ENCODE results near the gene CIT. TPM values are rescaled to one million over a fixed set of nuclear protein-coding genes. Genes with fewer than 3 reads are reported as not detected.

Gene CIT
- total RNA-seq, 1 donor from 2014 or later = 53.5 TPM

GRCh38 chr12:119841433-119842210 is 35.5 kb downstream of the CIT start:
- H3K36me3 Mint-ChIP-seq (ENCODE audit: low read depth) = peaks cover 67% of the 10 kb centered on the region
- H3K27me3 Mint-ChIP-seq (ENCODE audit: low read depth) = no peaks in the 10 kb centered on the region
- H3K4me1 Mint-ChIP-seq (ENCODE audit: low read depth) = no peaks in the 10 kb centered on the region
- intact Hi-C loops (cut with micrococcal nuclease) = no loop called here
- DNase-seq (ENCODE audit: low spot score) = no peak
- H3K9me3 Mint-ChIP-seq = peaks cover 4% of the 10 kb centered on the region
- H3K4me3 Mint-ChIP-seq (ENCODE audit: low read depth) = no peak overlapping the region
- no peak overlapping the region for H3K27ac Mint-ChIP-seq

GRCh38 chr12:119840582-119840981 is 36.5 kb downstream of the CIT start:
- no peak overlapping the region for H3K27ac Mint-ChIP-seq
- peaks cover 57% of the 10 kb centered on the region for H3K36me3 Mint-ChIP-seq (ENCODE audit: low read depth)
- no peaks in the 10 kb centered on the region for H3K4me1 Mint-ChIP-seq (ENCODE audit: low read depth)
- no peaks in the 10 kb centered on the region for H3K27me3 Mint-ChIP-seq (ENCODE audit: low read depth)
- peaks cover 4% of the 10 kb centered on the region for H3K9me3 Mint-ChIP-seq
- intact Hi-C loops (cut with micrococcal nuclease) = no loop called here
- DNase-seq (ENCODE audit: low spot score) = no peak
- H3K4me3 Mint-ChIP-seq (ENCODE audit: low read depth) = no peak overlapping the region

- Mint-ChIP-seq H3K4me3 (ENCODE audit: low read depth) (no peak overlapping the region), H3K27ac (no peak overlapping the region), H3K36me3 (ENCODE audit: low read depth) (peaks cover 61% of the 10 kb centered on the region), H3K9me3 (peaks cover 4% of the 10 kb centered on the region), H3K27me3 (ENCODE audit: low read depth) (no peaks in the 10 kb centered on the region), H3K4me1 (ENCODE audit: low read depth) (no peaks in the 10 kb centered on the region)
- no peak for DNase-seq (ENCODE audit: low spot score)
- intact Hi-C loops (cut with micrococcal nuclease) = no loop called here
Observed at GRCh38 chr12:119840168-119840567, 37.0 kb downstream of the CIT start.

- Mint-ChIP-seq H3K4me3 (ENCODE audit: low read depth) (no peak overlapping the region), H3K9me3 (peaks cover 4% of the 10 kb centered on the region), H3K36me3 (ENCODE audit: low read depth) (peaks cover 57% of the 10 kb centered on the region), H3K4me1 (ENCODE audit: low read depth) (no peaks in the 10 kb centered on the region), H3K27me3 (ENCODE audit: low read depth) (no peaks in the 10 kb centered on the region), H3K27ac (no peak overlapping the region)
- DNase-seq (ENCODE audit: low spot score) = no peak
- intact Hi-C loops (cut with micrococcal nuclease) = no loop called here
Observed at GRCh38 chr12:119838826-119839600, 38.1 kb downstream of the CIT start.

GRCh38 chr12:119836781-119837180 is 40.3 kb downstream of the CIT start:
- peaks cover 2% of the 10 kb centered on the region for H3K9me3 Mint-ChIP-seq
- H3K27me3 Mint-ChIP-seq (ENCODE audit: low read depth) = no peaks in the 10 kb centered on the region
- DNase-seq (ENCODE audit: low spot score) = no peak
- H3K4me1 Mint-ChIP-seq (ENCODE audit: low read depth) = no peaks in the 10 kb centered on the region
- intact Hi-C loops (cut with micrococcal nuclease) = no loop called here
- H3K27ac Mint-ChIP-seq = no peak overlapping the region
- no peak overlapping the region for H3K4me3 Mint-ChIP-seq (ENCODE audit: low read depth)
- H3K36me3 Mint-ChIP-seq (ENCODE audit: low read depth) = peaks cover 54% of the 10 kb centered on the region

GRCh38 chr12:119835068-119835467 is 42.1 kb downstream of the CIT start:
- Mint-ChIP-seq H3K4me1 (ENCODE audit: low read depth) (peaks cover 1% of the 10 kb centered on the region), H3K9me3 (no peaks in the 10 kb centered on the region), H3K27ac (no peak overlapping the region), H3K4me3 (ENCODE audit: low read depth) (no peak overlapping the region), H3K27me3 (ENCODE audit: low read depth) (no peaks in the 10 kb centered on the region), H3K36me3 (ENCODE audit: low read depth) (peaks cover 42% of the 10 kb centered on the region)
- intact Hi-C loops (cut with micrococcal nuclease) = no loop called here
- DNase-seq (ENCODE audit: low spot score) = no peak

GRCh38 chr12:119829439-119829838 is 47.7 kb downstream of the CIT start:
- Mint-ChIP-seq H3K4me3 (ENCODE audit: low read depth) (no peak overlapping the region), H3K27ac (no peak overlapping the region), H3K9me3 (no peaks in the 10 kb centered on the region), H3K27me3 (ENCODE audit: low read depth) (no peaks in the 10 kb centered on the region), H3K36me3 (ENCODE audit: low read depth) (peaks cover 65% of the 10 kb centered on the region), H3K4me1 (ENCODE audit: low read depth) (peaks cover 14% of the 10 kb centered on the region)
- DNase-seq (ENCODE audit: low spot score) = no peak
- intact Hi-C loops (cut with micrococcal nuclease) = no loop called here

GRCh38 chr12:119828300-119828699 is 48.8 kb downstream of the CIT start:
- no peaks in the 10 kb centered on the region for H3K9me3 Mint-ChIP-seq
- H3K36me3 Mint-ChIP-seq (ENCODE audit: low read depth) = peaks cover 62% of the 10 kb centered on the region
- H3K27ac Mint-ChIP-seq = no peak overlapping the region
- no peak overlapping the region for H3K4me3 Mint-ChIP-seq (ENCODE audit: low read depth)
- intact Hi-C loops (cut with micrococcal nuclease) = no loop called here
- DNase-seq (ENCODE audit: low spot score) = no peak
- H3K27me3 Mint-ChIP-seq (ENCODE audit: low read depth) = no peaks in the 10 kb centered on the region
- H3K4me1 Mint-ChIP-seq (ENCODE audit: low read depth) = peaks cover 14% of the 10 kb centered on the region

- Mint-ChIP-seq H3K4me1 (ENCODE audit: low read depth) (peaks cover 14% of the 10 kb centered on the region), H3K27me3 (ENCODE audit: low read depth) (no peaks in the 10 kb centered on the region), H3K4me3 (ENCODE audit: low read depth) (no peak overlapping the region), H3K36me3 (ENCODE audit: low read depth) (peaks cover 62% of the 10 kb centered on the region), H3K27ac (no peak overlapping the region), H3K9me3 (no peaks in the 10 kb centered on the region)
- intact Hi-C loops (cut with micrococcal nuclease) = no loop called here
- DNase-seq (ENCODE audit: low spot score) = no peak
Observed at GRCh38 chr12:119827760-119828159, 49.4 kb downstream of the CIT start.

- DNase-seq (ENCODE audit: low spot score) = no peak
- Mint-ChIP-seq H3K36me3 (ENCODE audit: low read depth) (peaks cover 61% of the 10 kb centered on the region), H3K9me3 (no peaks in the 10 kb centered on the region), H3K27ac (no peak overlapping the region), H3K4me1 (ENCODE audit: low read depth) (peaks cover 14% of the 10 kb centered on the region), H3K4me3 (ENCODE audit: low read depth) (no peak overlapping the region), H3K27me3 (ENCODE audit: low read depth) (no peaks in the 10 kb centered on the region)
- intact Hi-C loops (cut with micrococcal nuclease) = no loop called here
Observed at GRCh38 chr12:119826661-119827445, 50.3 kb downstream of the CIT start.

GRCh38 chr12:119825262-119825661 is 51.9 kb downstream of the CIT start:
- Mint-ChIP-seq H3K4me1 (ENCODE audit: low read depth) (peaks cover 14% of the 10 kb centered on the region), H3K4me3 (ENCODE audit: low read depth) (no peak overlapping the region), H3K36me3 (ENCODE audit: low read depth) (peaks cover 63% of the 10 kb centered on the region), H3K27me3 (ENCODE audit: low read depth) (no peaks in the 10 kb centered on the region), H3K9me3 (no peaks in the 10 kb centered on the region), H3K27ac (no peak overlapping the region)
- DNase-seq (ENCODE audit: low spot score) = no peak
- intact Hi-C loops (cut with micrococcal nuclease) = no loop called here

GRCh38 chr12:119822046-119822445 is 55.1 kb downstream of the CIT start:
- Mint-ChIP-seq H3K9me3 (no peaks in the 10 kb centered on the region), H3K27me3 (ENCODE audit: low read depth) (no peaks in the 10 kb centered on the region), H3K4me1 (ENCODE audit: low read depth) (no peaks in the 10 kb centered on the region), H3K36me3 (ENCODE audit: low read depth) (peaks cover 48% of the 10 kb centered on the region), H3K4me3 (ENCODE audit: low read depth) (no peak overlapping the region), H3K27ac (no peak overlapping the region)
- DNase-seq (ENCODE audit: low spot score) = no peak
- intact Hi-C loops (cut with micrococcal nuclease) = no loop called here

- H3K9me3 Mint-ChIP-seq = no peaks in the 10 kb centered on the region
- no peaks in the 10 kb centered on the region for H3K4me1 Mint-ChIP-seq (ENCODE audit: low read depth)
- intact Hi-C loops (cut with micrococcal nuclease) = no loop called here
- no peak overlapping the region for H3K27ac Mint-ChIP-seq
- DNase-seq (ENCODE audit: low spot score) = no peak
- peaks cover 48% of the 10 kb centered on the region for H3K36me3 Mint-ChIP-seq (ENCODE audit: low read depth)
- H3K27me3 Mint-ChIP-seq (ENCODE audit: low read depth) = no peaks in the 10 kb centered on the region
- no peak overlapping the region for H3K4me3 Mint-ChIP-seq (ENCODE audit: low read depth)
Observed at GRCh38 chr12:119819322-119819721, 57.8 kb downstream of the CIT start.
